DOHH2 (cell line): ENCODE results near the gene NNT.
A peak's percentile ranks its signal among the peaks of the same experiment; 100 is the strongest.

Experiments used
- H3F3A ChIP-seq: fragments of 200-600 bp; sonication (generic), shearing (Covaris generic); 2 replicates; pipeline ENCODE4 v1.6.0; 2016; ENCODE audit warnings: antibody characterized with exemption, mild to moderate bottlenecking; ENCODE audit not compliant: control insufficient read depth, insufficient read depth
- H3K27ac ChIP-seq: fragments of 200-600 bp; sonication (generic); 2 replicates; pipeline ENCODE4 v1.5.1; 2014; ENCODE audit warnings: low read depth, mild to moderate bottlenecking, low read length, moderate library complexity
- H3K27me3 ChIP-seq: fragments of 200-600 bp; sonication (generic); 2 replicates; pipeline ENCODE4 v1.6.1; 2014; ENCODE audit warnings: mild to moderate bottlenecking, low read length, mixed read lengths; ENCODE audit not compliant: control insufficient read depth
- H3K36me3 ChIP-seq: fragments of 200-600 bp; sonication (generic); 2 replicates; pipeline ENCODE4 v1.6.1; 2014; ENCODE audit warnings: mild to moderate bottlenecking, low read length, moderate library complexity, mixed read lengths; ENCODE audit not compliant: control insufficient read depth
- H3K4me1 ChIP-seq: fragments of 200-600 bp; sonication (generic); 2 replicates; pipeline ENCODE4 v1.6.1; 2014; ENCODE audit warnings: mild to moderate bottlenecking, low read length, mixed read lengths; ENCODE audit not compliant: control insufficient read depth
- H3K4me2 ChIP-seq: fragments of 200-600 bp; sonication (generic); 2 replicates; pipeline ENCODE4 v1.6.0; 2014; ENCODE audit warnings: mild to moderate bottlenecking, low read length, moderate library complexity
- H3K4me3 ChIP-seq: fragments of 200-600 bp; sonication (generic); 2 replicates; pipeline ENCODE4 v1.5.1; 2014; ENCODE audit warnings: mild to moderate bottlenecking, low read length, mixed read lengths
- H3K79me2 ChIP-seq: fragments of 200-600 bp; sonication (generic); 2 replicates; pipeline ENCODE4 v1.6.1; 2014; ENCODE audit warnings: mild to moderate bottlenecking, low read length, mixed read lengths; ENCODE audit not compliant: control insufficient read depth
- H3K9me2 ChIP-seq: fragments of 200-600 bp; sonication (generic); replicated peaks from 2 replicates; pipeline ENCODE4 v1.6.1; 2014; ENCODE audit warnings: mild to moderate bottlenecking, low read length, mixed read lengths; ENCODE audit not compliant: control insufficient read depth
- H3K9me3 ChIP-seq: fragments of 200-600 bp; sonication (generic); 2 replicates; pipeline ENCODE4 v1.6.1; 2014; ENCODE audit warnings: antibody characterized with exemption, low read length, mixed read lengths; ENCODE audit not compliant: control insufficient read depth, insufficient read depth
- H4K20me1 ChIP-seq: fragments of 200-600 bp; sonication (generic); 2 replicates; pipeline ENCODE4 v1.6.0; 2014; ENCODE audit warnings: low read depth, mild to moderate bottlenecking, antibody characterized with exemption, low read length, moderate library complexity; ENCODE audit not compliant: control insufficient read depth, insufficient read depth
- EZH2phosphoT487 ChIP-seq: fragments of 200-600 bp; sonication (generic); IDR thresholded peaks from 2 replicates; pipeline ENCODE4 v1.6.1; 2017; ENCODE audit warnings: borderline replicate concordance, mild to moderate bottlenecking, antibody characterized with exemption, low read length, moderate library complexity, mixed read lengths
- TF ChIP-seq, protein P1 (sequence below): fragments of 200-600 bp; sonication (generic); IDR thresholded peaks from one replicate; pipeline ENCODE4 v1.5.1; 2014; ENCODE audit warnings: antibody characterized with exemption, mild to moderate bottlenecking, low read depth, low read length; ENCODE audit not compliant: poor library complexity, severe bottlenecking

Gene NNT

DNA sequence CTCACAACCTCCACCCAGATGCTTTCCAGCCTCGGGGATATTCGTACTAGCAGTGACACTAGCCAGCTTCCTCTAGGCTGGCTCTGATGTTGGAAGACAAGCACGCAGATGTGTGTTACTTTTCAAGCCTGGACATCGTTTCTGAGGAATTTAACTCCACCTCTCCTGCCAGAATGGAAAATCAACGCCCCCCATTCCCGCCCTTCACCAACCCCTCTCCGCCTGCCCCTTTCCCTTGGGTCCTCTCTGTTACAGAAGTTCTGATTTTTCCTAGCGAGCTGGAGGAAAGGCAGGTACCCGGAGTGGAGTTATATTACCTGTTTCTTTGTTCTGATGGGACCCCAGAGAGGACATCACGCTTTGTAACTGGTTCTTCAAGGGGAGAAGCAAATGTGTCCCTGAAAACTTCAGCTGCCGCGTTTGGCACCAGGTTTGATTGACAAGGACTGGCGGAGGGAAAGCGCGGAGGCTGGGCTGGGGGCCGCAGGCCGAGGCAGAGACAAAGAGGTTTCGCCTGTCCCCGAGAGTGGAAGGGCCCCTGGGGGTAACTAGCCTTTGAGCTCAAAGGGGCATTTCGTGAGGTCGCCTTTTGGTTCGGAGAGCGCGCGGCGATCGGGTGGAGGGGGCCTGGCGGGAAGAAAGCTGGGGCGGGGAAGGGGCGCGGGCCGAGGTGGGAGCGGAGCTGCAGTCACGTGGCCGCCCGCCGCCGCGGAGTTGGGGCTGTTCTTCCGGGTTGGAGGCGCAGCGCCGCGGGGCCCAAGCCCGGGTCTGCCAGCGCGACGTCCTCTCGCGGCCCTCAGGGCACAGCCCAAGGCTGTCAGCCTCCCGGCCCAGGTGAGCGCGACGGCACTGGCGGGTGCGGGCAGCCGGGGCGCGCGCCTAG lies at the start of gene NNT:
NNT (plus strand) TSS at position 720 of the 883 bp plus-strand sequence. CDS start 6,016 bp downstream, outside the sequence.
- Histone ChIP-seq H3F3A (no peaks in the 10 kb centered on the region), H3K27ac (peak within 1 kb of the TSS; percentile 47), H3K36me3 (peaks cover 21% of the 10 kb centered on the region), H3K79me2 (peaks cover 72% of the 10 kb centered on the region), H3K4me2 (peak within 1 kb of the TSS; percentile 94), H3K9me3 (no peaks in the 10 kb centered on the region), H3K9me2 (no peaks in the 10 kb centered on the region), H4K20me1 (no peaks in the 10 kb centered on the region), H3K4me1 (peaks cover 28% of the 10 kb centered on the region), H3K4me3 (peak within 1 kb of the TSS; percentile 94), H3K27me3 (no peaks in the 10 kb centered on the region)
- no peak for TF ChIP-seq EZH2phosphoT487
- TF ChIP-seq, protein P1, sequence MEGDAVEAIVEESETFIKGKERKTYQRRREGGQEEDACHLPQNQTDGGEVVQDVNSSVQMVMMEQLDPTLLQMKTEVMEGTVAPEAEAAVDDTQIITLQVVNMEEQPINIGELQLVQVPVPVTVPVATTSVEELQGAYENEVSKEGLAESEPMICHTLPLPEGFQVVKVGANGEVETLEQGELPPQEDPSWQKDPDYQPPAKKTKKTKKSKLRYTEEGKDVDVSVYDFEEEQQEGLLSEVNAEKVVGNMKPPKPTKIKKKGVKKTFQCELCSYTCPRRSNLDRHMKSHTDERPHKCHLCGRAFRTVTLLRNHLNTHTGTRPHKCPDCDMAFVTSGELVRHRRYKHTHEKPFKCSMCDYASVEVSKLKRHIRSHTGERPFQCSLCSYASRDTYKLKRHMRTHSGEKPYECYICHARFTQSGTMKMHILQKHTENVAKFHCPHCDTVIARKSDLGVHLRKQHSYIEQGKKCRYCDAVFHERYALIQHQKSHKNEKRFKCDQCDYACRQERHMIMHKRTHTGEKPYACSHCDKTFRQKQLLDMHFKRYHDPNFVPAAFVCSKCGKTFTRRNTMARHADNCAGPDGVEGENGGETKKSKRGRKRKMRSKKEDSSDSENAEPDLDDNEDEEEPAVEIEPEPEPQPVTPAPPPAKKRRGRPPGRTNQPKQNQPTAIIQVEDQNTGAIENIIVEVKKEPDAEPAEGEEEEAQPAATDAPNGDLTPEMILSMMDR = no peak

DNA sequence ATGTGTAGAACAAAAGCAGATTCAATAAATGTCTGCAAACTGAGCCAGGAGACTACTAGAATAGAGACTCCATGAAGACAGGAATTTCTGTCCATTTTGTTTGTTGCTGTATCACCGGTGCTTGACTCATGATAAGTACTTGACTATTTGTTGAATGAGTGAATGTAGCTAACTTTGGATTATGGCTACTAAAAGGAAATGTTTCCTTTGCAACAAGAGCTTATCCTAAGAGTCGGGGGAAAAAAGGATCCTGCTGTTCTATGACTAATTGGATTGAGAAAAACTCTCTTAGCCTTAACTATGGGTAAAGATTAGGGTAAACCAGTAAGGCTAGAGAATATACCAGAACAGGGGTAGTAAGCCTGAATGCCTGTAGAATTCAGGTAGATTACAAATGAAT lies 49.6 kb upstream of the NNT start:
- Histone ChIP-seq H4K20me1 (no peaks in the 10 kb centered on the region; the same call in none of the 2 replicates), H3K9me3 (no peaks in the 10 kb centered on the region), H3F3A (no peaks in the 10 kb centered on the region), H3K4me1 (peaks cover 33% of the 10 kb centered on the region), H3K27me3 (no peaks in the 10 kb centered on the region), H3K27ac (no peak overlapping the region), H3K36me3 (peaks cover 75% of the 10 kb centered on the region), H3K79me2 (peaks cover 79% of the 10 kb centered on the region), H3K4me2 (no peak overlapping the region; the same call in 1 of the 2 replicates), H3K4me3 (no peak overlapping the region), H3K9me2 (no peaks in the 10 kb centered on the region)
- no peak for TF ChIP-seq EZH2phosphoT487
- TF ChIP-seq, protein P1 = no peak

DNA sequence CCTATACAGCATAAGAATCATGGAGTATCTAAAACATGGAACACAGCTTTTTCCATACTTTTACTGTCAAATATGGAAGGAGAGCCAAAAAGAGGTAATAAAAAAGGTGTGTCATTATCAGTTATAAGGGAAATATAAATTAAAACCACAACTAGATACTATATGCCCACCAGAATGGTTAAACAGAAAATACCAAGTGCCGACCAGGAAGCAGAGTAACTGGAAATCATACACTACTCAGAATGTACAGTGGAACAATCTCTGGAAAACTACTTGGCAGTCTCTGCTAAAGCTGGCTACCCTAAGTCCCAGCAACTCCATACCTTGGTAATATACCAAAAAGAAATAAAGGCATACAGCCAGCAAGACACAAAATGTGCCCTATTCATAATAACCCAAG lies 48.5 kb upstream of the NNT start:
- Histone ChIP-seq H3K27me3 (no peaks in the 10 kb centered on the region), H3K27ac (no peak overlapping the region), H3K36me3 (peaks cover 65% of the 10 kb centered on the region), H3K4me3 (peak overlapping the region; percentile 82; the same call in 1 of the 2 replicates), H3K9me3 (no peaks in the 10 kb centered on the region), H3F3A (no peaks in the 10 kb centered on the region), H3K4me1 (peaks cover 33% of the 10 kb centered on the region), H4K20me1 (no peaks in the 10 kb centered on the region; the same call in none of the 2 replicates), H3K9me2 (no peaks in the 10 kb centered on the region), H3K79me2 (peaks cover 68% of the 10 kb centered on the region), H3K4me2 (peak overlapping the region; percentile 93)
- TF ChIP-seq, protein P1 = no peak
- no peak for TF ChIP-seq EZH2phosphoT487
